CD14-positive monocyte (primary cell): ENCODE measurements around the gene BCOR. TPM values are rescaled to one million over a fixed set of nuclear protein-coding genes. Genes with fewer than 3 reads are reported as not detected.

ENCODE experiments used
- DNase-seq, 3 donors: peaks; one replicate each; pipeline ENCODE4 v3.0.0-alpha.2; 2011 to 2022
- H2AFZ ChIP-seq: 2 replicates; pipeline ENCODE4 v1.6.0; 2012; ENCODE audit warnings: mild to moderate bottlenecking, low read depth, low read length, inconsistent platforms; ENCODE audit not compliant: insufficient read depth, poor library complexity, severe bottlenecking
- H3K27ac ChIP-seq, 2 donors: 1 replicate in 1 of 2; 2 replicates in 1 of 2; pipeline ENCODE4 v1.5.1; 2012 to 2013; ENCODE audit warnings: low read length in 2 of 2, control low read depth in 1 of 2, inconsistent platforms in 1 of 2, low read depth in 1 of 2, mild to moderate bottlenecking in 1 of 2
- H3K27me3 ChIP-seq, 2 donors: one replicate each; pipeline versions ENCODE4 v1.6.0 to v1.6.1; 2011 to 2013; ENCODE audit warnings: low read length in 2 of 2; ENCODE audit not compliant: control insufficient read depth in 2 of 2, insufficient read depth in 2 of 2
- H3K36me3 ChIP-seq, 2 donors: replicated peaks in 1 of 2; 1 replicate in 1 of 2; 2 replicates in 1 of 2; pipeline versions ENCODE4 v1.5.1 to v1.6.1; 2012 to 2013; ENCODE audit warnings: low read length in 2 of 2, control low read depth in 1 of 2, inconsistent platforms in 1 of 2, mild to moderate bottlenecking in 1 of 2; ENCODE audit not compliant: insufficient read depth in 2 of 2, control insufficient read depth in 1 of 2
- H3K4me1 ChIP-seq, 2 donors: 1 replicate in 1 of 2; 2 replicates in 1 of 2; pipeline versions ENCODE4 v1.5.1 to v1.6.1; 2012 to 2013; ENCODE audit warnings: low read length in 2 of 2, control low read depth in 1 of 2, inconsistent platforms in 1 of 2, mild to moderate bottlenecking in 1 of 2, moderate library complexity in 1 of 2; ENCODE audit not compliant: insufficient read depth in 2 of 2, control insufficient read depth in 1 of 2
- H3K4me2 ChIP-seq: replicated peaks from 2 replicates; pipeline ENCODE3; 2012; ENCODE audit warnings: low read length, moderate library complexity, mild to moderate bottlenecking; ENCODE audit not compliant: poor library complexity, severe bottlenecking; ENCODE audit errors: extremely low read depth
- H3K4me3 ChIP-seq, 3 experiments: fragments of 200-600 bp in 1 of 3; sonication (generic) in 1 of 3; replicated peaks in 1 of 3; 1 replicate in 2 of 3; 2 replicates in 1 of 3; pipeline ENCODE4 v1.5.1; 2011 to 2013; ENCODE audit warnings: low read length in 3 of 3, mild to moderate bottlenecking in 3 of 3, control low read depth in 2 of 3, low read depth in 2 of 3, inconsistent platforms in 1 of 3, moderate library complexity in 1 of 3
- H3K79me2 ChIP-seq: 2 replicates; pipeline ENCODE4 v1.6.0; 2012; ENCODE audit warnings: mild to moderate bottlenecking, control low read depth, inconsistent platforms, low read length, moderate library complexity; ENCODE audit not compliant: insufficient read depth
- H3K9ac ChIP-seq: 2 replicates; pipeline ENCODE4 v1.6.0; 2017; ENCODE audit warnings: low read length, mild to moderate bottlenecking; ENCODE audit not compliant: insufficient read depth, poor library complexity, severe bottlenecking
- H3K9me3 ChIP-seq, 2 donors: replicated peaks in 1 of 2; 1 replicate in 1 of 2; 2 replicates in 1 of 2; pipeline versions ENCODE4 v1.5.1 to v1.6.1; 2012 to 2013; ENCODE audit warnings: low read length in 2 of 2, control low read depth in 1 of 2; ENCODE audit not compliant: control insufficient read depth in 1 of 2, insufficient read depth in 1 of 2
- H4K20me1 ChIP-seq: 2 replicates; pipeline ENCODE4 v1.6.0; 2012; ENCODE audit warnings: mild to moderate bottlenecking, low read length, control low read depth, moderate library complexity; ENCODE audit not compliant: insufficient read depth
- H3K27ac Mint-ChIP-seq, 7 donors: one replicate each; pipeline ENCODE4 v1.8.0; 2020; ENCODE audit warnings: mild to moderate bottlenecking in 7 of 7, mixed read lengths in 7 of 7, moderate library complexity in 6 of 7, inconsistent platforms in 2 of 7
- H3K27me3 Mint-ChIP-seq, 3 donors: one replicate each; pipeline ENCODE4 v1.8.0; 2021 to 2022; ENCODE audit warnings: low read depth in 3 of 3, mild to moderate bottlenecking in 3 of 3, mixed read lengths in 3 of 3, moderate library complexity in 3 of 3, inconsistent platforms in 1 of 3
- H3K36me3 Mint-ChIP-seq, 2 donors: one replicate each; pipeline ENCODE4 v1.8.0; 2020; ENCODE audit warnings: mixed read lengths in 2 of 2, inconsistent platforms in 1 of 2, mild to moderate bottlenecking in 1 of 2
- H3K4me1 Mint-ChIP-seq: one replicate; pipeline ENCODE4 v1.8.0; 2020; ENCODE audit warnings: mild to moderate bottlenecking, mixed read lengths
- H3K4me3 Mint-ChIP-seq, 2 donors: one replicate each; pipeline ENCODE4 v1.8.0; 2020; ENCODE audit warnings: mild to moderate bottlenecking in 2 of 2, mixed read lengths in 2 of 2, moderate library complexity in 1 of 2
- H3K9me3 Mint-ChIP-seq, 7 donors: one replicate each; pipeline ENCODE4 v1.8.0; 2020 to 2022; ENCODE audit warnings: mixed read lengths in 7 of 7, mild to moderate bottlenecking in 6 of 7, moderate library complexity in 6 of 7, inconsistent platforms in 2 of 7
- WGBS: methylation state at CpG from one replicate; pipeline ENCODE4 v1.1.5; 2013; ENCODE audit warnings: missing lambda C conversion rate; ENCODE audit not compliant: insufficient coverage; 5-methylcytosine and 5-hydroxymethylcytosine counted together
- intact Hi-C, 2 donors: fragments of 100-400 bp; cut with micrococcal nuclease; formaldehyde crosslinking; loops; one replicate each; pipeline versions ENCODE4 v1.15.0 to v1.15.1; 2023
- polyA plus RNA-seq, 3 donors: library from polyadenylated mRNA; depleted of rRNA in 1 of 3; unstranded in 2 of 3; stranded (reverse) in 1 of 3; fragments of 300-500 nt in 2 of 3; fragments of >200 nt in 1 of 3; fragmentation: Illumina TruSeq in 2 of 3; gene quantifications; 1 replicate in 2 of 3; 2 replicates in 1 of 3; pipeline ENCODE4 v1.2.3, GENCODE V29; 2012 to 2021
- TF ChIP-seq, protein P1 (sequence below): fragments of 200-600 bp; IDR thresholded peaks from one replicate; pipeline ENCODE4 v1.8.0; 2022; ENCODE audit warnings: antibody characterized with exemption, mild to moderate bottlenecking

The BCOR gene
- polyA plus RNA-seq, 3 donors: 1.1 to 8.2 (median 2.6) TPM

DNA sequence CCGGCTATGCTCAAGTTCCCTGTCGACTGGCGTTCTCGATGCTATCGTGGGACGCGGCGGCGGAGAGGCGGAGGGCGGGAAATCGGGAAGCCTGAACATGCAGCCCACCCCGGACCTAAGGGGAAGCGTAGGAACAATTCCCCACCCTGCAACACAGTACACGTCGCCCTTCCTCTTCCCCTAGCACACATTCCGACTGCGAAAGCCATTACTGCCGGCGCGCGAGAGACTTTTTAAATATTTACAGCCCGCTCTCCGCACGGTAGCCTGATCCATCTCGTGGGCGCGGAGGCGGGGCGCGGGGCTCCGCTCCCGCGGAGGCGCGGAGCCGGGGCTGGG is 48.1 kb upstream of the BCOR start:
- peaks cover 71 to 76% of the 10 kb centered on the region in 2 donors for H3K4me1 ChIP-seq
- no peaks in the 10 kb centered on the region for H4K20me1 ChIP-seq
- Mint-ChIP-seq H3K36me3 (peaks cover 3% of the 10 kb centered on the region in 2 donors), H3K4me1 (peaks cover 73% of the 10 kb centered on the region), H3K9me3 (peaks cover 0 to 15% (median 9%) of the 10 kb centered on the region in 7 donors), H3K4me3 (peak overlapping the region; percentile 77 to 81), H3K27me3 (peaks cover 12 to 82% (median 30%) of the 10 kb centered on the region in 3 donors), H3K27ac (no peak overlapping the region)
- peak overlapping the region; percentile 76 for H3K4me2 ChIP-seq
- peak overlapping the region; percentile 28 to 70 (median 36) for H3K4me3 ChIP-seq
- H3K27me3 ChIP-seq: peaks cover 2 to 9% of the 10 kb centered on the region in 2 donors
- no peaks in the 10 kb centered on the region for H3K79me2 ChIP-seq
- H2AFZ ChIP-seq: peak overlapping the region; percentile 62
- H3K27ac ChIP-seq: no peak overlapping the region
- WGBS: under 1% methylated on average over 29 of the region's 37 CpGs
- intact Hi-C loops: loop anchor here in 1 of 2 donors (5.0 kb wide), 1 partner anchor 49 kb away; the partner anchor contains the start of gene BCOR
- peak overlapping the region; percentile 40 for H3K9ac ChIP-seq
- no peaks in the 10 kb centered on the region for H3K9me3 ChIP-seq
- no peaks in the 10 kb centered on the region for H3K36me3 ChIP-seq
- TF ChIP-seq, protein P1, sequence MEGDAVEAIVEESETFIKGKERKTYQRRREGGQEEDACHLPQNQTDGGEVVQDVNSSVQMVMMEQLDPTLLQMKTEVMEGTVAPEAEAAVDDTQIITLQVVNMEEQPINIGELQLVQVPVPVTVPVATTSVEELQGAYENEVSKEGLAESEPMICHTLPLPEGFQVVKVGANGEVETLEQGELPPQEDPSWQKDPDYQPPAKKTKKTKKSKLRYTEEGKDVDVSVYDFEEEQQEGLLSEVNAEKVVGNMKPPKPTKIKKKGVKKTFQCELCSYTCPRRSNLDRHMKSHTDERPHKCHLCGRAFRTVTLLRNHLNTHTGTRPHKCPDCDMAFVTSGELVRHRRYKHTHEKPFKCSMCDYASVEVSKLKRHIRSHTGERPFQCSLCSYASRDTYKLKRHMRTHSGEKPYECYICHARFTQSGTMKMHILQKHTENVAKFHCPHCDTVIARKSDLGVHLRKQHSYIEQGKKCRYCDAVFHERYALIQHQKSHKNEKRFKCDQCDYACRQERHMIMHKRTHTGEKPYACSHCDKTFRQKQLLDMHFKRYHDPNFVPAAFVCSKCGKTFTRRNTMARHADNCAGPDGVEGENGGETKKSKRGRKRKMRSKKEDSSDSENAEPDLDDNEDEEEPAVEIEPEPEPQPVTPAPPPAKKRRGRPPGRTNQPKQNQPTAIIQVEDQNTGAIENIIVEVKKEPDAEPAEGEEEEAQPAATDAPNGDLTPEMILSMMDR: no peak
- DNase-seq: no peak

DNA sequence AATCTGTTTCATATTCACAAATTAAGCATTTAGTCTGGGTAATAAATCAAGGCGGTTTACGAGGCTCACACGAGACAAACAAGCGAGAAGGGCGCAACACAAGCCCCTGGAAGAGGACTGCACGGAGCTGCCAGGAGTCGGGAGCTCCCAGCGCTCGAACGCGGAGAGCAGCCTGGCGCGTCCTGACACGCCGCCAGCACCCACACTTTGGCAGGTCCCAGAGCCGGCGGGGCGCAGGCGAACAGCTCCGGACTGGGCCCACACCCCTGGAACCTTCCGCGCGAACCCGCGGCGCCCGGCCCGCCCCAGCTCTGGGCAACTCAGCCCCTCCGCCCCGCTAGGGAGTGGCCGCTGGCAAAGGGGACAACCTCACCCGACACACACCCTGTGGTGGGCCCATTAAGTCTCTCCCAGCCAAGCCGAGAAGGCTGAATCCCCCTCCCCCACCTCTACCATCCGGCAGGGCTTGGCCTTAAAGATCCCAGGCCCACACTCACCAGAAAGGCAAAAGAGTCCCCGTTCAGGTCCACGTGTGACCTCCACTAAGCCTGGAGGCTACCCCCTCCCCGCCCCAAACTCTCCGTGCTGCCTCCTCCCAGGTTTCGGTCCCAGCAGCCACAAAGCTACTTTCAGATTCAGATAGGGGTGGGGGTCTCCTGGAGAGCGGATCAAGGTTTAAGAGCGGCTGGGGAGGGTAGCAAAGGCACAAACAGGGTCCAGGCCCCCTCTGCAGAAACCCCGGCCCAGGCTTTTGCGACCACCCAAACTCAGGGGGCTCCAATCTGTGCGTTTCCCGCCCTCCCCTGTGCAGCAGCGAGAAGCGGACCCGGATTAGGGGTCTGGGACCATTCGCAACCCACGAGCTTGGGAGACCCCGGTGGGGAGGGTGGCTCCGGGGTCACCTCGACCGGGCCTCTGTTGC is 47.5 kb upstream of the BCOR start:
- H3K4me3 Mint-ChIP-seq: peak overlapping the region; percentile 77 to 81
- H3K27ac Mint-ChIP-seq: no peak overlapping the region
- Histone ChIP-seq H3K9me3 (no peaks in the 10 kb centered on the region), H2AFZ (peak overlapping the region; percentile 62), H3K9ac (peak overlapping the region; percentile 40), H3K36me3 (no peaks in the 10 kb centered on the region), H3K4me2 (peak overlapping the region; percentile 76), H3K27me3 (peaks cover 2 to 5% of the 10 kb centered on the region in 2 donors), H3K4me1 (peaks cover 69 to 74% of the 10 kb centered on the region in 2 donors), H4K20me1 (no peaks in the 10 kb centered on the region), H3K79me2 (no peaks in the 10 kb centered on the region), H3K27ac (no peak overlapping the region), H3K4me3 (peak overlapping the region; percentile 28 to 70 (median 31))
- H3K9me3 Mint-ChIP-seq: peaks cover 0 to 15% (median 9%) of the 10 kb centered on the region in 7 donors
- peaks cover 69% of the 10 kb centered on the region for H3K4me1 Mint-ChIP-seq
- TF ChIP-seq, protein P1: no peak
- H3K36me3 Mint-ChIP-seq: peaks cover 3% of the 10 kb centered on the region in 2 donors
- peaks cover 12 to 77% (median 30%) of the 10 kb centered on the region in 3 donors for H3K27me3 Mint-ChIP-seq
- no peak for DNase-seq
- intact Hi-C loops: loop anchor here in 1 of 2 donors (5.0 kb wide), 1 partner anchor 48 kb away; the partner anchor contains the start of gene BCOR
- 12% methylated on average over 36 of the region's 54 CpGs for WGBS
